Caco-2 (cell line): ENCODE measurements around the gene PHKB. TPM values are rescaled to one million over a fixed set of nuclear protein-coding genes. Genes with fewer than 3 reads are reported as not detected.

Source experiments
- BruUV-seq: library from RNA; stranded (reverse); fragments of 400-500 nt; replicated peaks from 2 replicates; lab custom pipeline; 2021; lab: Mats Ljungman, UMichigan
- CTCF ChIA-PET: fragments of 300-600 bp; sonication (Branson Sonifier 250); formaldehyde crosslinking; loops from one replicate; lab custom pipeline; 2022; ENCODE audit warnings: antibody characterized with exemption; lab: Charles Lee
- POLR2A ChIA-PET: fragments of 300-600 bp; sonication (Branson Sonifier 250); formaldehyde crosslinking; loops from one replicate; lab custom pipeline; 2022; ENCODE audit warnings: antibody characterized with exemption; lab: Charles Lee
- DNase-seq, 2 experiments: peaks; one replicate each; pipeline versions ENCODE4 v3.0.0 to v3.0.0-alpha.2; 2020 to 2022
- H3K27me3 ChIP-seq: replicated peaks from 2 replicates; pipeline ENCODE4 v1.6.0; 2011; ENCODE audit warnings: low read length; ENCODE audit not compliant: control insufficient read depth, insufficient read depth
- H3K36me3 ChIP-seq: 2 replicates; pipeline ENCODE4 v1.5.1; 2011; ENCODE audit warnings: low read length; ENCODE audit not compliant: control insufficient read depth, insufficient read depth
- H3K4me1 ChIP-seq: fragments of 250-450 bp; sonication (Bioruptor Pico); 2 replicates; pipeline ENCODE4 v1.5.1; 2020; ENCODE audit warnings: mild to moderate bottlenecking
- H3K4me3 ChIP-seq: 2 replicates; pipeline ENCODE4 v1.5.1; 2011; ENCODE audit warnings: low read depth, mild to moderate bottlenecking, control low read depth, low read length
- H3K9me3 ChIP-seq: fragments of 250-450 bp; sonication (Bioruptor Pico); 2 replicates; pipeline ENCODE4 v1.5.1; 2020; ENCODE audit warnings: mild to moderate bottlenecking, moderate library complexity
- H3K27ac Mint-ChIP-seq: one replicate; pipeline ENCODE4 v1.8.0; 2022; ENCODE audit warnings: mixed read lengths; ENCODE audit not compliant: unreplicated experiment
- H3K27me3 Mint-ChIP-seq: one replicate; pipeline ENCODE4 v1.8.0; 2022; ENCODE audit warnings: mixed read lengths; ENCODE audit not compliant: insufficient read depth, unreplicated experiment
- H3K36me3 Mint-ChIP-seq: one replicate; pipeline ENCODE4 v1.8.0; 2022; ENCODE audit warnings: mild to moderate bottlenecking, mixed read lengths; ENCODE audit not compliant: insufficient read depth, unreplicated experiment
- H3K4me1 Mint-ChIP-seq: one replicate; pipeline ENCODE4 v1.8.0; 2022; ENCODE audit warnings: low read depth, mixed read lengths; ENCODE audit not compliant: unreplicated experiment
- H3K4me3 Mint-ChIP-seq: one replicate; pipeline ENCODE4 v1.8.0; 2022; ENCODE audit warnings: mild to moderate bottlenecking, moderate library complexity, mixed read lengths; ENCODE audit not compliant: unreplicated experiment
- H3K9me3 Mint-ChIP-seq: one replicate; pipeline ENCODE4 v1.8.0; 2022; ENCODE audit warnings: mixed read lengths; ENCODE audit not compliant: unreplicated experiment
- intact Hi-C: fragments of 100-400 bp; cut with micrococcal nuclease; formaldehyde crosslinking; loops from one replicate; pipeline ENCODE4 v1.10.0; 2022; ENCODE audit not compliant: unreplicated experiment
- total RNA-seq: library from RNA; stranded (reverse); gene quantifications from 2 replicates; pipeline ENCODE4 v1.2.3, GENCODE V29; 2022
- TF ChIP-seq, protein P1 (sequence below), 2 experiments: fragments of 200-600 bp in 1 of 2; IDR thresholded peaks; 1 replicate in 1 of 2; 2 replicates in 1 of 2; pipeline versions ENCODE4 v1.5.1 to v1.8.0; 2011 to 2022; ENCODE audit warnings: antibody characterized with exemption in 1 of 2, control low read depth in 1 of 2, inconsistent platforms in 1 of 2, low read depth in 1 of 2, low read length in 1 of 2, mild to moderate bottlenecking in 1 of 2, moderate library complexity in 1 of 2; ENCODE audit not compliant: insufficient read depth in 1 of 2, severe bottlenecking in 1 of 2, unreplicated experiment in 1 of 2

The PHKB gene
- total RNA-seq, 1 experiment from 2014 or later, result 74.2 TPM

DNA sequence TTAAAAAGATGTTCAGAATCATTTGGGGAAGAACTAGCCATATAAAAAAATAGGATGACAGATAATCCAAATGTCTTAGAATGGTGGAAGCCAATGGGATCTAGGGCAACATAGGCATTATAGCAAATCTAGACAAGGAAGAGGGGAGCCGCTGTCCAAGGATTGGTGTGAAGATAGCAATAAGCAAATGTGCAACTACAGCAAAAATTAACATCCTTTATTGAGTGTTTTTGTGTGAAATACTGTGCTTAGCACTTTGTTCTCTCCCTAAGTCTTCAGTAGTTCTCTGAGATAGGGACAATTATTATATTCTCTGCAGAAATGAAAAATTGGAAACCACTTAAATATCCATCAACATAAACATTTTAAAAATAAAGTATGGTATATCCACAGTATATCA is 177.0 kb downstream of the PHKB start:
- Mint-ChIP-seq H3K27ac (no peak overlapping the region), H3K9me3 (no peaks in the 10 kb centered on the region), H3K36me3 (peaks cover 6% of the 10 kb centered on the region), H3K4me1 (peaks cover 10% of the 10 kb centered on the region), H3K27me3 (no peaks in the 10 kb centered on the region), H3K4me3 (no peak overlapping the region)
- TF ChIP-seq, protein P1, sequence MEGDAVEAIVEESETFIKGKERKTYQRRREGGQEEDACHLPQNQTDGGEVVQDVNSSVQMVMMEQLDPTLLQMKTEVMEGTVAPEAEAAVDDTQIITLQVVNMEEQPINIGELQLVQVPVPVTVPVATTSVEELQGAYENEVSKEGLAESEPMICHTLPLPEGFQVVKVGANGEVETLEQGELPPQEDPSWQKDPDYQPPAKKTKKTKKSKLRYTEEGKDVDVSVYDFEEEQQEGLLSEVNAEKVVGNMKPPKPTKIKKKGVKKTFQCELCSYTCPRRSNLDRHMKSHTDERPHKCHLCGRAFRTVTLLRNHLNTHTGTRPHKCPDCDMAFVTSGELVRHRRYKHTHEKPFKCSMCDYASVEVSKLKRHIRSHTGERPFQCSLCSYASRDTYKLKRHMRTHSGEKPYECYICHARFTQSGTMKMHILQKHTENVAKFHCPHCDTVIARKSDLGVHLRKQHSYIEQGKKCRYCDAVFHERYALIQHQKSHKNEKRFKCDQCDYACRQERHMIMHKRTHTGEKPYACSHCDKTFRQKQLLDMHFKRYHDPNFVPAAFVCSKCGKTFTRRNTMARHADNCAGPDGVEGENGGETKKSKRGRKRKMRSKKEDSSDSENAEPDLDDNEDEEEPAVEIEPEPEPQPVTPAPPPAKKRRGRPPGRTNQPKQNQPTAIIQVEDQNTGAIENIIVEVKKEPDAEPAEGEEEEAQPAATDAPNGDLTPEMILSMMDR (IDR thresholded peaks at IDR 0.05; ENCODE audit: insufficient read depth in 1 of 2, low read depth in 1 of 2, low read length in 1 of 2, severe bottlenecking in 1 of 2, unreplicated experiment in 1 of 2), result no peak
- no peaks in the 10 kb centered on the region for H3K36me3 ChIP-seq
- no peaks in the 10 kb centered on the region for H3K27me3 ChIP-seq
- no peak for DNase-seq
- no TSS peak for BruUV-seq
- H3K4me3 ChIP-seq, result no peak overlapping the region
- intact Hi-C loops, result no loop called here
- no peaks in the 10 kb centered on the region for H3K9me3 ChIP-seq
- ChIA-PET POLR2A (no interaction called here), CTCF (no interaction called here)
- H3K4me1 ChIP-seq, result no peaks in the 10 kb centered on the region

DNA sequence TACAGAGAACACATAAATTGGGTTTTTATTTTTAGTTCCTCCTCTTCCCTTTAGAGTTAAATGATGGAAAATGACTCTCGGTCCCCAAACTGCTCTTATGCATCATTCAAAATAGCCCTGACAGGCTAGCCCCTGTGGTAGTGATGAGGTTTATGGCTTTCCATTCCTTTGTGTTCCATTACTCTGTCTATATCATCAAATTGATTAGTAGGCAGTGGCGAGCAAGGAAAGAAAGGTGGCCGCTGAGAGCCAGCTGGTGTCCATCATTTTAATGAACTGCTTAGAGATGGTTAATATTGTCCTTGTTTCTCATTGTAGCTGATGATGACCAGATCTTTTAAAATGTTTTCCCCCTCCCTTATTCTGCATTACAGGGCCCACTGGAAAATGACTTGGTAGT is 179.5 kb downstream of the PHKB start:
- TF ChIP-seq, protein P1 (IDR thresholded peaks at IDR 0.05; ENCODE audit: insufficient read depth in 1 of 2, low read depth in 1 of 2, low read length in 1 of 2, severe bottlenecking in 1 of 2, unreplicated experiment in 1 of 2), result no peak
- Histone ChIP-seq H3K27me3 (no peaks in the 10 kb centered on the region), H3K36me3 (no peaks in the 10 kb centered on the region), H3K4me3 (no peak overlapping the region), H3K9me3 (no peaks in the 10 kb centered on the region), H3K4me1 (no peaks in the 10 kb centered on the region)
- no peaks in the 10 kb centered on the region for H3K9me3 Mint-ChIP-seq
- H3K27me3 Mint-ChIP-seq, result no peaks in the 10 kb centered on the region
- no peak overlapping the region for H3K27ac Mint-ChIP-seq
- no TSS peak for BruUV-seq
- intact Hi-C loops, result no loop called here
- no peak overlapping the region for H3K4me3 Mint-ChIP-seq
- POLR2A ChIA-PET, result no interaction called here
- no peaks in the 10 kb centered on the region for H3K36me3 Mint-ChIP-seq
- no peak for DNase-seq
- no peaks in the 10 kb centered on the region for H3K4me1 Mint-ChIP-seq
- CTCF ChIA-PET, result no interaction called here

DNA sequence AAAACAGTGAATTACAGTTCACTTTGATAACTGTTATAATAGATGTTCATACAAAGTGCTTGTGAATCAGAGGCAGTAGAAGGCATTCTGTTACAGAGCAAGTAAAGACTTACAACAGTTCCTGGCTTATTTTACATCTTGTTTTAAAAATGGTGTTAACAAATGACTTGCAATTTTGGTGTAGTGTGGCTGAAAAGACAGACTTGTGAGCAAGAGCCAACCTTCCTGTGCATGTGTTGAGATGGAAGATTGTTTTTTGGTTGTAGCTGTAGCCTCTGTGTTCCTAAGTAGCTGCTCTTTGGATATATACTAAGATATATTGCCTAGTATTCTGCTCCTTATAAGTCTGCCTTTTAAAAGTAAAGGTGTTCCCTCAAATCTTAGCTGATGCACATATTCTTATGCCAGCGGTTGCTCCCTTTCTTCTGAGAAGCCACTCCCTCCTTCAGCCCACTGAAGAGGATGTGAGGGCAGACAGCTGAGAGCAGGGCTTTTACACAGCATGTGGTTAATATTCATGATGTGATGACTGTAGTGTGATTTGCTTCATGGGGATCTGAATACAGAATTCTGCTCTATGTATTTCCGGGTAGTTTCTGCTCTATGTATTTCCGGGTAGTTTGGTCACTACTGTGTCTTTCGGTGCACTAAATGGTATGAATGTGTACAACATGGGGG is 182.3 kb downstream of the PHKB start:
- Mint-ChIP-seq H3K4me1 (no peaks in the 10 kb centered on the region), H3K27me3 (no peaks in the 10 kb centered on the region), H3K9me3 (no peaks in the 10 kb centered on the region), H3K27ac (no peak overlapping the region), H3K4me3 (no peak overlapping the region), H3K36me3 (no peaks in the 10 kb centered on the region)
- intact Hi-C loops, result no loop called here
- ChIA-PET POLR2A (no interaction called here), CTCF (no interaction called here)
- no peaks in the 10 kb centered on the region for H3K27me3 ChIP-seq
- H3K4me3 ChIP-seq, result no peak overlapping the region
- H3K4me1 ChIP-seq, result no peaks in the 10 kb centered on the region
- H3K9me3 ChIP-seq, result no peaks in the 10 kb centered on the region
- no peak for DNase-seq
- TF ChIP-seq, protein P1 (IDR thresholded peaks at IDR 0.05; ENCODE audit: insufficient read depth in 1 of 2, low read depth in 1 of 2, low read length in 1 of 2, severe bottlenecking in 1 of 2, unreplicated experiment in 1 of 2), result no peak
- BruUV-seq, result no TSS peak
- no peaks in the 10 kb centered on the region for H3K36me3 ChIP-seq
